HepG2 (cell line): ENCODE measurements around the gene LGALS1. TPM values are rescaled to one million over a fixed set of nuclear protein-coding genes. Genes with fewer than 3 reads are reported as not detected.

Experiments
- ATAC-seq: fragments of 200-7000 bp; cut with Tn5 transposase; 3 replicates; pipeline ENCODE4 v1.9.1; 2020; ENCODE audit warnings: mild to moderate bottlenecking, moderate library complexity
- BruUV-seq: library from RNA; stranded (reverse); fragments of 400-500 nt; replicated peaks from 2 replicates; lab custom pipeline; 2021; lab: Mats Ljungman, UMichigan
- CTCF ChIA-PET: fragments of 300-600 bp; formaldehyde crosslinking; extraction: SDS; loops from one replicate; lab custom pipeline; 2021; ENCODE audit warnings: low total read pairs, inconsistent platforms, low intra/inter-chr PET ratio; lab: Yijun Ruan, JAX
- POLR2A ChIA-PET: fragments of 350-600 bp; sonication (Branson Sonifier 250); formaldehyde crosslinking; loops from one replicate; lab custom pipeline; 2020; ENCODE audit warnings: antibody characterized with exemption, inconsistent platforms; lab: Yijun Ruan, JAX
- DNase-seq: peaks from one replicate; pipeline ENCODE4 v3.0.0-alpha.2; 2015; ENCODE audit warnings: low spot score
- FAIRE-seq: peaks from 3 replicates; lab custom pipeline; 2011; peaks lifted over from hg19 to GRCh38; lab: Jason Lieb, UNC
- H2AFZ ChIP-seq: one replicate; pipeline ENCODE4 v1.6.1; 2011; ENCODE audit warnings: low read length, inconsistent platforms
- H3K27ac ChIP-seq: fragments of 300-600 bp; 3 replicates; pipeline ENCODE4 v1.8.0; 2011; ENCODE audit warnings: mixed run types, mild to moderate bottlenecking, mixed read lengths, low read length, inconsistent platforms; ENCODE audit not compliant: insufficient read depth; ENCODE audit errors: extremely low read length
- H3K27me3 ChIP-seq, 2 experiments: fragments of 200-600 bp in 1 of 2; 2 replicates in 1 of 2; 3 replicates in 1 of 2; pipeline versions ENCODE4 v1.6.0 to v1.8.0; 2011; ENCODE audit warnings: low read length in 2 of 2, mild to moderate bottlenecking in 2 of 2, moderate library complexity in 2 of 2, inconsistent platforms in 1 of 2; ENCODE audit not compliant: insufficient read depth in 2 of 2, control insufficient read depth in 1 of 2
- H3K36me3 ChIP-seq, 2 experiments: fragments of 200-600 bp in 1 of 2; replicated peaks in 1 of 2; 2 replicates in 1 of 2; 3 replicates in 1 of 2; pipeline versions ENCODE4 v1.5.1 to v1.8.0; 2011; ENCODE audit warnings: low read length in 2 of 2, inconsistent platforms in 1 of 2; ENCODE audit not compliant: insufficient read depth in 2 of 2, control insufficient read depth in 1 of 2
- H3K4me1 ChIP-seq: 2 replicates; pipeline ENCODE4 v1.5.1; 2012; ENCODE audit warnings: low read length, inconsistent platforms; ENCODE audit not compliant: insufficient read depth
- H3K4me2 ChIP-seq: 2 replicates; pipeline ENCODE4 v1.6.0; 2011; ENCODE audit warnings: low read depth, low read length, inconsistent platforms
- H3K4me3 ChIP-seq, 3 experiments: fragments of 200-600 bp in 1 of 3; sonication (generic), shearing (Covaris generic) in 1 of 3; replicated peaks in 1 of 3; 2 replicates each; pipeline ENCODE4 v1.5.1; 2011 to 2016; ENCODE audit warnings: low read length in 3 of 3, inconsistent platforms in 2 of 3, low read depth in 2 of 3, mild to moderate bottlenecking in 2 of 3, control low read depth in 1 of 3, mixed read lengths in 1 of 3; ENCODE audit not compliant: insufficient read depth in 1 of 3
- H3K79me2 ChIP-seq: one replicate; pipeline ENCODE4 v1.6.1; 2011; ENCODE audit warnings: low read length, inconsistent platforms; ENCODE audit not compliant: insufficient read depth
- H3K9ac ChIP-seq: 2 replicates; pipeline ENCODE4 v1.6.0; 2011; ENCODE audit warnings: mild to moderate bottlenecking, low read depth, low read length, inconsistent platforms; ENCODE audit not compliant: insufficient read depth
- H3K9me3 ChIP-seq: 2 replicates; pipeline ENCODE4 v1.5.1; 2012; ENCODE audit warnings: mild to moderate bottlenecking, low read length
- H4K20me1 ChIP-seq: 2 replicates; pipeline ENCODE4 v1.6.0; 2011; ENCODE audit warnings: inconsistent platforms, mild to moderate bottlenecking, low read length, moderate library complexity; ENCODE audit not compliant: insufficient read depth
- AGO2 ChIP-seq: fragments of 200-400 bp; formaldehyde crosslinking; optimal IDR thresholded peaks from 2 replicates; pipeline ENCODE3; 2017; ENCODE audit warnings: mild to moderate bottlenecking, low read depth, low read length, moderate library complexity
- IRX3 ChIP-seq: sonication (generic); formaldehyde crosslinking; IDR thresholded peaks from 2 replicates; pipeline ENCODE4 v1.8.1; 2023; ENCODE audit warnings: mild to moderate bottlenecking, low read depth, missing genetic modification reagents, borderline replicate concordance
- RBFOX2 ChIP-seq: fragments of 200-400 bp; formaldehyde crosslinking; IDR thresholded peaks from 2 replicates; pipeline ENCODE4 v1.6.1; 2017; ENCODE audit warnings: low read depth, mild to moderate bottlenecking, low read length
- THRA ChIP-seq: sonication (generic); formaldehyde crosslinking; IDR thresholded peaks from 2 replicates; pipeline ENCODE4 v1.4.0; 2020; ENCODE audit warnings: missing genetic modification reagents, borderline replicate concordance
- ZNF407 ChIP-seq: sonication (generic); formaldehyde crosslinking; IDR thresholded peaks from one replicate; pipeline ENCODE4 v1.5.1; 2020; ENCODE audit warnings: mild to moderate bottlenecking, missing genetic modification reagents; ENCODE audit errors: not compliant biosample characterization
- ZNF564 ChIP-seq: sonication (generic); formaldehyde crosslinking; IDR thresholded peaks from 2 replicates; pipeline ENCODE4 v1.8.1; 2023; ENCODE audit warnings: mild to moderate bottlenecking, missing genetic modification reagents
- WGBS: methylation state at CpG from one replicate; pipeline ENCODE4 v1.1.6; 2017; ENCODE audit warnings: low lambda C conversion rate; 5-methylcytosine and 5-hydroxymethylcytosine counted together
- in situ Hi-C: cut with HindIII; loops from 2 replicates; pipeline ENCODE4 v1.10.0; 2017; ENCODE audit warnings: low pct_unique_long_range_greater_than_20kb; ENCODE audit not compliant: extremely low pct_ligation_motif_present
- intact Hi-C: fragments of 100-400 bp; cut with micrococcal nuclease; formaldehyde crosslinking; loops from one replicate; pipeline ENCODE4 v1.10.0; 2022; ENCODE audit not compliant: unreplicated experiment
- polyA plus RNA-seq, 8 experiments: library from polyadenylated mRNA; depleted of rRNA in 3 of 8; stranded (reverse) in 7 of 8; unstranded in 1 of 8; fragments of >200 nt; fragmentation: Illumina TruSeq in 4 of 8; extraction: Trizol in 4 of 8; gene quantifications; 2 replicates each; pipeline versions ENCODE4 v1.2.1 to v1.2.3, GENCODE V29; 2011 to 2016; ENCODE audit warnings: low read depth in 4 of 8, missing spikeins in 1 of 8, mixed read lengths in 1 of 8; ENCODE audit not compliant: insufficient read depth in 1 of 8
- total RNA-seq, 5 experiments: library from RNA; depleted of rRNA; stranded (reverse); fragments of >200 nt; fragmentation: Illumina TruSeq; extraction: Trizol; gene quantifications; 2 replicates each; pipeline ENCODE4 v1.2.3, GENCODE V29; 2016; ENCODE audit warnings: low read depth in 1 of 5

Gene LGALS1
- total and polyA plus RNA-seq, 2 of the 13 experiments (the other 11 are each of a cell fraction or from before 2014, with no cell fraction given), result 103 to 858 TPM

- 100% methylated on average over 3 of the region's 6 CpGs for WGBS
These were observed 47.9 kb upstream of the LGALS1 start for GRCh38 chr22:37627545-37627944.

More at GRCh38 chr22:37627545-37627944, 47.9 kb upstream of the LGALS1 start:
- ATAC-seq (no peak), DNase-seq (no peak), FAIRE-seq (no peak)
- Histone ChIP-seq H3K4me1 (peaks cover 32% of the 10 kb centered on the region), H3K27me3 (no peaks in the 10 kb centered on the region), H3K9me3 (no peaks in the 10 kb centered on the region), H3K4me3 (no peak overlapping the region), H4K20me1 (no peaks in the 10 kb centered on the region), H3K36me3 (peaks cover 2 to 9% of the 10 kb centered on the region in 2 experiments; a peak in 3 of 5 replicates), H3K27ac (no peak overlapping the region), H3K9ac (no peak overlapping the region), H2AFZ (no peak overlapping the region), H3K79me2 (no peaks in the 10 kb centered on the region), H3K4me2 (no peak overlapping the region)
- BruUV-seq, result no TSS peak
- intact Hi-C loops (no loop called here), in situ Hi-C loops (no loop called here)
- POLR2A ChIA-PET, result interaction anchor here (1.0 to 2.8 kb wide), 2 partner anchors 19 to 30 kb away, joined by 3 to 7 read pairs; partner anchors contain the start of gene GGA1
- no peak for TF ChIP-seq ZNF407
- no peak for TF ChIP-seq THRA (CRISPR knock-in tag)
- no peak for TF ChIP-seq IRX3
- no peak for TF ChIP-seq ZNF564 (CRISPR knock-in tag)
- 0 out of 2 replicates have a peak, but pooled peaks have one; percentile 22 for TF ChIP-seq RBFOX2
- TF ChIP-seq AGO2, result peak; percentile 68
- CTCF ChIA-PET, result no interaction called here
